Common myeloid progenitor, CD34-positive (primary cell): ENCODE data around the gene DCDC1.

ENCODE experiments used
- CTCF ChIA-PET: fragments of 350-600 bp; sonication (Branson Sonifier 250); formaldehyde crosslinking; loops from one replicate; lab custom pipeline; 2021; ENCODE audit warnings: antibody characterized with exemption; lab: Charles Lee
- POLR2A ChIA-PET: fragments of 350-600 bp; sonication (Branson Sonifier 250); formaldehyde crosslinking; loops from one replicate; lab custom pipeline; 2021; ENCODE audit warnings: antibody characterized with exemption; lab: Charles Lee
- DNase-seq, 3 donors: peaks; one replicate each; pipeline versions ENCODE4 v3.0.0 to v3.0.0-alpha.2; 2013
- H3K27ac ChIP-seq, 2 experiments: 1 replicate in 1 of 2; 2 replicates in 1 of 2; pipeline ENCODE4 v1.7.0; 2013; ENCODE audit warnings: inconsistent platforms in 2 of 2, low read length in 2 of 2, mild to moderate bottlenecking in 2 of 2, low read depth in 1 of 2, moderate library complexity in 1 of 2; ENCODE audit not compliant: severe bottlenecking in 2 of 2, insufficient read depth in 1 of 2, poor library complexity in 1 of 2
- H3K27me3 ChIP-seq, 5 experiments: replicated peaks in 2 of 5; 1 replicate in 3 of 5; 2 replicates in 2 of 5; pipeline versions ENCODE4 v1.6.1 to v1.7.0; 2013; ENCODE audit warnings: low read length in 4 of 5, mild to moderate bottlenecking in 2 of 5, moderate library complexity in 2 of 5, inconsistent platforms in 1 of 5; ENCODE audit not compliant: insufficient read depth in 5 of 5, control insufficient read depth in 4 of 5
- H3K36me3 ChIP-seq, 4 experiments: 1 replicate in 2 of 4; 2 replicates in 2 of 4; pipeline versions ENCODE4 v1.6.1 to v1.7.0; 2013; ENCODE audit warnings: low read length in 3 of 4, control low read depth in 1 of 4, mild to moderate bottlenecking in 1 of 4; ENCODE audit not compliant: control insufficient read depth in 4 of 4, insufficient read depth in 4 of 4
- H3K4me1 ChIP-seq, 4 experiments: 1 replicate in 3 of 4; 2 replicates in 1 of 4; pipeline versions ENCODE4 v1.6.1 to v1.7.1; 2013; ENCODE audit warnings: low read length in 3 of 4, mild to moderate bottlenecking in 3 of 4, control low read depth in 1 of 4, inconsistent platforms in 1 of 4, moderate library complexity in 1 of 4; ENCODE audit not compliant: control insufficient read depth in 4 of 4, insufficient read depth in 4 of 4; ENCODE audit errors: control extremely low read depth in 1 of 4
- H3K4me3 ChIP-seq, 7 experiments: 1 replicate in 4 of 7; 2 replicates in 3 of 7; pipeline versions ENCODE4 v1.5.1 to v1.7.0; 2013; ENCODE audit warnings: mild to moderate bottlenecking in 7 of 7, low read length in 6 of 7, moderate library complexity in 6 of 7, inconsistent platforms in 2 of 7, low read depth in 2 of 7, control low read depth in 1 of 7; ENCODE audit not compliant: insufficient read depth in 4 of 7, control insufficient read depth in 1 of 7; ENCODE audit errors: extremely low read depth in 1 of 7
- H3K9me3 ChIP-seq, 5 experiments: 1 replicate in 4 of 5; 2 replicates in 1 of 5; pipeline versions ENCODE4 v1.6.1 to v1.7.1; 2013; ENCODE audit warnings: low read length in 4 of 5, mild to moderate bottlenecking in 2 of 5, inconsistent platforms in 1 of 5, low read depth in 1 of 5, moderate library complexity in 1 of 5; ENCODE audit not compliant: control insufficient read depth in 4 of 5, insufficient read depth in 2 of 5; ENCODE audit errors: control extremely low read depth in 1 of 5
- WGBS: methylation state at CpG from one replicate; pipeline ENCODE4 v1.1.5; 2013; ENCODE audit not compliant: insufficient coverage; 5-methylcytosine and 5-hydroxymethylcytosine counted together

The DCDC1 gene

GRCh38 chr11:31045335-31045734 lies 324.2 kb downstream of the DCDC1 start:
- ChIA-PET POLR2A (no interaction called here), CTCF (interaction anchor here (0.7 to 1.8 kb wide), 4 partner anchors 20 to 372 kb away, joined by 3 to 7 read pairs (median 3); no protein-coding TSS in a partner anchor)
- no peak overlapping the region for H3K27ac ChIP-seq
- no peaks in the 10 kb centered on the region for H3K36me3 ChIP-seq
- H3K27me3 ChIP-seq, result peaks cover 0 to 2% (median 0%) of the 10 kb centered on the region in 5 experiments
- WGBS, result no CpG with 5 or more reads among the region's 5 CpGs
- H3K9me3 ChIP-seq, result peaks cover 0 to 3% (median 0%) of the 10 kb centered on the region in 5 experiments
- no peak overlapping the region for H3K4me3 ChIP-seq
- peak; percentile 5 to 30 (median 11) for DNase-seq
- no peaks in the 10 kb centered on the region for H3K4me1 ChIP-seq

GRCh38 chr11:31030138-31030792 lies 339.3 kb downstream of the DCDC1 start:
- no peak overlapping the region for H3K4me3 ChIP-seq
- ChIA-PET CTCF (no interaction called here), POLR2A (interaction anchor here (0.6 kb wide), 1 partner anchor 24 kb away, joined by 3 read pairs; no protein-coding TSS in a partner anchor)
- H3K27me3 ChIP-seq, result no peaks in the 10 kb centered on the region
- no peaks in the 10 kb centered on the region for H3K9me3 ChIP-seq
- no peak for DNase-seq
- no peak overlapping the region for H3K27ac ChIP-seq
- no peaks in the 10 kb centered on the region for H3K36me3 ChIP-seq
- WGBS, result 97% methylated on average over 4 of the region's 7 CpGs
- H3K4me1 ChIP-seq, result no peaks in the 10 kb centered on the region

GRCh38 chr11:31026315-31026714 lies 343.2 kb downstream of the DCDC1 start:
- ChIA-PET POLR2A (no interaction called here), CTCF (no interaction called here)
- Histone ChIP-seq H3K27me3 (no peaks in the 10 kb centered on the region), H3K36me3 (no peaks in the 10 kb centered on the region), H3K9me3 (no peaks in the 10 kb centered on the region), H3K4me3 (no peak overlapping the region), H3K27ac (no peak overlapping the region), H3K4me1 (no peaks in the 10 kb centered on the region)
- 70% methylated on average over 2 of the region's 6 CpGs for WGBS
- DNase-seq, result no peak

- Histone ChIP-seq H3K9me3 (no peaks in the 10 kb centered on the region), H3K27me3 (peaks cover 0 to 2% (median 0%) of the 10 kb centered on the region in 5 experiments), H3K4me1 (no peaks in the 10 kb centered on the region), H3K27ac (no peak overlapping the region), H3K4me3 (no peak overlapping the region), H3K36me3 (no peaks in the 10 kb centered on the region)
- ChIA-PET POLR2A (no interaction called here), CTCF (no interaction called here)
- 64% methylated on average over 1 of the region's 2 CpGs for WGBS
- no peak for DNase-seq
Measured at GRCh38 chr11:31022080-31022479, 347.5 kb downstream of the DCDC1 start.

GRCh38 chr11:31019786-31020185 lies 349.8 kb downstream of the DCDC1 start:
- peaks cover 0 to 2% (median 0%) of the 10 kb centered on the region in 5 experiments for H3K27me3 ChIP-seq
- no peaks in the 10 kb centered on the region for H3K9me3 ChIP-seq
- ChIA-PET POLR2A (no interaction called here), CTCF (no interaction called here)
- H3K4me3 ChIP-seq, result no peak overlapping the region
- no peak overlapping the region for H3K27ac ChIP-seq
- H3K36me3 ChIP-seq, result no peaks in the 10 kb centered on the region
- H3K4me1 ChIP-seq, result no peaks in the 10 kb centered on the region
- DNase-seq, result no peak
- WGBS, result 80% methylated on average over 2 of the region's 4 CpGs

- Histone ChIP-seq H3K4me1 (no peaks in the 10 kb centered on the region), H3K36me3 (no peaks in the 10 kb centered on the region), H3K9me3 (no peaks in the 10 kb centered on the region), H3K27ac (no peak overlapping the region), H3K27me3 (no peaks in the 10 kb centered on the region), H3K4me3 (no peak overlapping the region)
- no peak for DNase-seq
- WGBS, result 63% methylated on average over 1 of the region's 1 CpG
- POLR2A ChIA-PET, result no interaction called here
- CTCF ChIA-PET, result no interaction called here
Measured at GRCh38 chr11:31005202-31005601, 364.3 kb downstream of the DCDC1 start.

GRCh38 chr11:31001427-31001826 lies 368.1 kb downstream of the DCDC1 start:
- no peak overlapping the region for H3K4me3 ChIP-seq
- no peaks in the 10 kb centered on the region for H3K9me3 ChIP-seq
- H3K27me3 ChIP-seq, result peaks cover 0 to 2% (median 0%) of the 10 kb centered on the region in 5 experiments
- no peak for DNase-seq
- CTCF ChIA-PET, result no interaction called here
- POLR2A ChIA-PET, result no interaction called here
- WGBS, result no CpG with 5 or more reads among the region's 3 CpGs
- H3K36me3 ChIP-seq, result no peaks in the 10 kb centered on the region
- no peak overlapping the region for H3K27ac ChIP-seq
- no peaks in the 10 kb centered on the region for H3K4me1 ChIP-seq
